ENCODE measurements around the gene TMEM81. TPM values are rescaled to one million over a fixed set of nuclear protein-coding genes. Genes with fewer than 3 reads are reported as not detected.

The TMEM81 gene
- total RNA-seq, 1 donor from 2014 or later, result 3.7 TPM

DNA sequence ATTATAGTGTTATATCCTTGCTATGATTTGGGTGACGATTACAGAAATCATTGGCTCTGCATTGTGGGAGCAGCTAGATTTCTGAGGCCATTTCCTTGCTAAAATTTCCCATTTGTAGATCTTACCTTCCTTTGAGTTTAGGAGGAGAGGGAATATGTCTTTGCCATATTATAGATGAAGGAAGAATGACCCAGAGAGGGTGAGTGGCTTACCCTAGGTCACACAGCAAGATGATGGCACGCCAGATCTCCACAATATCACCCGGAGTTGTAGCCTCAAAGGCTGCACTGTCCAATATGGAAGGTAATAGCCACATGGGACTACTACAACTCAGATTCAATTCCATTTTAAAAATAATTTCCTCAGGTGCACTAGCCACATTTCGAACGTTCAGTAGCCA, 31.0 kb downstream of the TMEM81 start:
- H3K4me1 Mint-ChIP-seq (ENCODE audit: low read depth), result no peaks in the 10 kb centered on the region
- DNase-seq (ENCODE audit: low spot score), result no peak
- H3K27ac Mint-ChIP-seq (ENCODE audit: unreplicated experiment), result no peak overlapping the region
- no peak overlapping the region for H3K4me3 Mint-ChIP-seq (ENCODE audit: unreplicated experiment)
- peaks cover 34% of the 10 kb centered on the region for H3K27me3 Mint-ChIP-seq (ENCODE audit: low read depth)
- no peaks in the 10 kb centered on the region for H3K36me3 Mint-ChIP-seq (ENCODE audit: low read depth)
- H3K9me3 Mint-ChIP-seq (ENCODE audit: low read depth), result no peaks in the 10 kb centered on the region
- TF ChIP-seq, protein P1, sequence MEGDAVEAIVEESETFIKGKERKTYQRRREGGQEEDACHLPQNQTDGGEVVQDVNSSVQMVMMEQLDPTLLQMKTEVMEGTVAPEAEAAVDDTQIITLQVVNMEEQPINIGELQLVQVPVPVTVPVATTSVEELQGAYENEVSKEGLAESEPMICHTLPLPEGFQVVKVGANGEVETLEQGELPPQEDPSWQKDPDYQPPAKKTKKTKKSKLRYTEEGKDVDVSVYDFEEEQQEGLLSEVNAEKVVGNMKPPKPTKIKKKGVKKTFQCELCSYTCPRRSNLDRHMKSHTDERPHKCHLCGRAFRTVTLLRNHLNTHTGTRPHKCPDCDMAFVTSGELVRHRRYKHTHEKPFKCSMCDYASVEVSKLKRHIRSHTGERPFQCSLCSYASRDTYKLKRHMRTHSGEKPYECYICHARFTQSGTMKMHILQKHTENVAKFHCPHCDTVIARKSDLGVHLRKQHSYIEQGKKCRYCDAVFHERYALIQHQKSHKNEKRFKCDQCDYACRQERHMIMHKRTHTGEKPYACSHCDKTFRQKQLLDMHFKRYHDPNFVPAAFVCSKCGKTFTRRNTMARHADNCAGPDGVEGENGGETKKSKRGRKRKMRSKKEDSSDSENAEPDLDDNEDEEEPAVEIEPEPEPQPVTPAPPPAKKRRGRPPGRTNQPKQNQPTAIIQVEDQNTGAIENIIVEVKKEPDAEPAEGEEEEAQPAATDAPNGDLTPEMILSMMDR (IDR thresholded peaks at IDR 0.05), result no peak

DNA sequence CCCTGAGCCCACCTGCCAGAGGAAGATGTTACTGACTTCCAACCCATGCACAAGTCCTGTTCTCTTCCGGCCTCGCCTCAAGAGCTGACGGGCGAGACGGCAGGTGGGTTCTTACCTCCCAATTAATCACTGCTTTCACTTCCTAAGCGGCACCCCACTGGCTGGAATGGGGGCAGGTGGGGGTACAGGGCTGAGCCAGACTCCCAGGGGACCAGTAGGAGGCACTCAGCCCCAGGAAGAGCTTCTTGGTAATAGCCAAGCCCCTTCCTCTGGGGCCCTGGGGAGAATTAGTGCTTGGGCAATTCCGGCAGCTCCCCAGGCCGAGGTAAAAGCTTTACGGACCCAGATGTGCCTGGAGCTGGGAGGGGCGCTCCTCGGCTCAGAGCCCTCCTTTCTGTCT, 31.6 kb downstream of the TMEM81 start:
- Mint-ChIP-seq H3K4me1 (ENCODE audit: low read depth) (no peaks in the 10 kb centered on the region), H3K9me3 (ENCODE audit: low read depth) (no peaks in the 10 kb centered on the region), H3K27me3 (ENCODE audit: low read depth) (peaks cover 39% of the 10 kb centered on the region), H3K4me3 (ENCODE audit: unreplicated experiment) (no peak overlapping the region), H3K27ac (ENCODE audit: unreplicated experiment) (no peak overlapping the region), H3K36me3 (ENCODE audit: low read depth) (no peaks in the 10 kb centered on the region)
- no peak for DNase-seq (ENCODE audit: low spot score)
- TF ChIP-seq, protein P1 (IDR thresholded peaks at IDR 0.05), result no peak

DNA sequence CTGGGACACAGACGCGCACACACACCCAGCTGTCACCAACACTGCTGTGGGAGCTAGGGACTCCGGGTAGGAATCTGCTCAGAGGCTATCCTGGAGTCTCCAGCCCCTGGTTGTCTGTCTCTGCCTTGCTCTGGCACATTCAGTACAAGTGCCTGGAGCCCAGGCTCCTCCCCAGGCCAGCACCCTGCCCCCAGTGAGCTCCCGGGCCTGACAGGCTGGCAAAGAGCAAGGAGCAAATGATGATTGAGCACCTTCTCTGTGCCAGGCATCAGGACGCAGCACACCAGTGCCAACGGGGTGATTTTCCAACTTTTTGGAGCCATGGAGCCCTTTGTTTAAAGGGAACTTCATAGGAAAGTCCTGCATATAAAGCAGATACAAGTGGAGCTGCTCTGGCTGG, 34.8 kb downstream of the TMEM81 start:
- Mint-ChIP-seq H3K9me3 (ENCODE audit: low read depth) (no peaks in the 10 kb centered on the region), H3K27me3 (ENCODE audit: low read depth) (peaks cover 53% of the 10 kb centered on the region), H3K4me1 (ENCODE audit: low read depth) (no peaks in the 10 kb centered on the region), H3K36me3 (ENCODE audit: low read depth) (no peaks in the 10 kb centered on the region), H3K4me3 (ENCODE audit: unreplicated experiment) (no peak overlapping the region), H3K27ac (ENCODE audit: unreplicated experiment) (no peak overlapping the region)
- TF ChIP-seq, protein P1 (IDR thresholded peaks at IDR 0.05), result no peak
- DNase-seq (ENCODE audit: low spot score), result no peak

DNA sequence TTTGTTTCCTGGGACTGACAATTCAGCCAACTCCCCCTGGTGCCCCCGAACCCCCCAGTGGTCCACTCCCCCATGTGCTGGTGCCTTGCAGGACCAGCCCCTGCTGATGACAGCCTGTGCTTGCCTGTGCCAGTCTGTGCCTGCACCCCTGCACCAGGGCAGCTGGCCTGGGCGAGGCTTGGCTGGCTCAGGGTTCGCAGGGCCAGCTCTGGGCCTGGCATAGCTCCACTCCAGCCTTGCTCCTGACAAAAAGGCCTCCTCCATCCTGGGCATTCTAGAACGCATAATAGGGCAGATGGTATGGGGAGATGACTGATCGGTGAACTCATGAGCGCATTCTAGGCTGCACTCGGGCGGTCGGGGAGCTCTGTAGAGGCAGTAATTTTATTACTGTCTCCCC, 35.9 kb downstream of the TMEM81 start:
- H3K4me1 Mint-ChIP-seq (ENCODE audit: low read depth), result no peaks in the 10 kb centered on the region

DNA sequence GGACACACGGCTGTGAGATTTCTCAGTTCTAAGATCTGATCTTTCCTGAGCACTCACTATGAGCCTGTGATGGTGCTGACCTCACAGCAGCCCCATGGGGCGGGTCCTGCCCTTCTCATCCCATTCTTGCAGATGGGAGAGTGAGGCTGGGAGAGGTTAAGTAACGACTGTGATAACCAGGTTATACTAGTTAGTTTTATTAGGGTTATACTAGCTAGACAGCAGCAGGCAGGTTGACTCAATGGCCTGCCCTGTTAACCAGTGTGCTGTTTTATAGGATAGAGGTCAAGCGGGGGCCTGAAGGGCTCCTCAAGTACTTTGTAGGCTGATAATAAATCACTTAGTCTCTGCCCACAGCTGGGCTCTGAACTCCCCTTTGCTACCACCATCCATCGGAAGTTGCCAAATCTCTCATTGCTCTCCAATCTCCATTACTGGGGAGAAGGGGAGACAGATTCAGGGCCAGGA, 36.5 kb downstream of the TMEM81 start:
- Mint-ChIP-seq H3K9me3 (ENCODE audit: low read depth) (no peaks in the 10 kb centered on the region), H3K4me1 (ENCODE audit: low read depth) (no peaks in the 10 kb centered on the region), H3K36me3 (ENCODE audit: low read depth) (no peaks in the 10 kb centered on the region), H3K27me3 (ENCODE audit: low read depth) (peaks cover 48% of the 10 kb centered on the region), H3K27ac (ENCODE audit: unreplicated experiment) (no peak overlapping the region), H3K4me3 (ENCODE audit: unreplicated experiment) (no peak overlapping the region)
- TF ChIP-seq, protein P1 (IDR thresholded peaks at IDR 0.05), result no peak
- DNase-seq (ENCODE audit: low spot score), result no peak

More for the DNA sequence above, 35.9 kb downstream of the TMEM81 start:
- Mint-ChIP-seq H3K27me3 (ENCODE audit: low read depth) (peaks cover 53% of the 10 kb centered on the region), H3K27ac (ENCODE audit: unreplicated experiment) (no peak overlapping the region), H3K36me3 (ENCODE audit: low read depth) (no peaks in the 10 kb centered on the region), H3K9me3 (ENCODE audit: low read depth) (no peaks in the 10 kb centered on the region), H3K4me3 (ENCODE audit: unreplicated experiment) (no peak overlapping the region)
- DNase-seq (ENCODE audit: low spot score), result no peak
- TF ChIP-seq, protein P1 (IDR thresholded peaks at IDR 0.05), result no peak

Measured in chondrocyte (in vitro differentiated cells).